Measurements from ENCODE around the gene HIF1AN.

Gene HIF1AN

GRCh38 chr10:100510533-100511308, 25.0 kb upstream of the HIF1AN start:
- peak; percentile 72 to 92 for DNase-seq (ENCODE audit: low read depth in 1 of 2, low spot score in 1 of 2)
- Histone ChIP-seq H3K27me3 (ENCODE audit: insufficient read depth, poor library complexity, severe bottlenecking) (no peaks in the 10 kb centered on the region), H3K4me3 (replicated peaks; ENCODE audit: insufficient read depth, low read length) (no peak overlapping the region), H3K27ac (replicated peaks) (peak overlapping the region; percentile 83)
- TF ChIP-seq REST (IDR thresholded peaks at IDR 0.05; ENCODE audit: insufficient replicate concordance, low read depth) = no peak
- TF ChIP-seq, protein P1, sequence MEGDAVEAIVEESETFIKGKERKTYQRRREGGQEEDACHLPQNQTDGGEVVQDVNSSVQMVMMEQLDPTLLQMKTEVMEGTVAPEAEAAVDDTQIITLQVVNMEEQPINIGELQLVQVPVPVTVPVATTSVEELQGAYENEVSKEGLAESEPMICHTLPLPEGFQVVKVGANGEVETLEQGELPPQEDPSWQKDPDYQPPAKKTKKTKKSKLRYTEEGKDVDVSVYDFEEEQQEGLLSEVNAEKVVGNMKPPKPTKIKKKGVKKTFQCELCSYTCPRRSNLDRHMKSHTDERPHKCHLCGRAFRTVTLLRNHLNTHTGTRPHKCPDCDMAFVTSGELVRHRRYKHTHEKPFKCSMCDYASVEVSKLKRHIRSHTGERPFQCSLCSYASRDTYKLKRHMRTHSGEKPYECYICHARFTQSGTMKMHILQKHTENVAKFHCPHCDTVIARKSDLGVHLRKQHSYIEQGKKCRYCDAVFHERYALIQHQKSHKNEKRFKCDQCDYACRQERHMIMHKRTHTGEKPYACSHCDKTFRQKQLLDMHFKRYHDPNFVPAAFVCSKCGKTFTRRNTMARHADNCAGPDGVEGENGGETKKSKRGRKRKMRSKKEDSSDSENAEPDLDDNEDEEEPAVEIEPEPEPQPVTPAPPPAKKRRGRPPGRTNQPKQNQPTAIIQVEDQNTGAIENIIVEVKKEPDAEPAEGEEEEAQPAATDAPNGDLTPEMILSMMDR (IDR thresholded peaks at IDR 0.05; ENCODE audit: insufficient read depth, low read length) = no peak
- no peak for TF ChIP-seq SPI1 (IDR thresholded peaks at IDR 0.05; ENCODE audit: borderline replicate concordance, low read depth)
- no peak for TF ChIP-seq GABPA (IDR thresholded peaks at IDR 0.05; ENCODE audit: low read depth)
- peak; percentile 83 for TF ChIP-seq POLR2AphosphoS5 (IDR thresholded peaks at IDR 0.05; ENCODE audit: low read depth)

GRCh38 chr10:100515612-100516011, 20.1 kb upstream of the HIF1AN start:
- TF ChIP-seq POLR2AphosphoS5 (IDR thresholded peaks at IDR 0.05; ENCODE audit: low read depth) = no peak
- TF ChIP-seq GABPA (IDR thresholded peaks at IDR 0.05; ENCODE audit: low read depth) = no peak
- TF ChIP-seq REST (IDR thresholded peaks at IDR 0.05; ENCODE audit: insufficient replicate concordance, low read depth) = no peak
- no peak for TF ChIP-seq SPI1 (IDR thresholded peaks at IDR 0.05; ENCODE audit: borderline replicate concordance, low read depth)
- Histone ChIP-seq H3K4me3 (replicated peaks; ENCODE audit: insufficient read depth, low read length) (no peak overlapping the region), H3K27me3 (ENCODE audit: insufficient read depth, poor library complexity, severe bottlenecking) (no peaks in the 10 kb centered on the region), H3K27ac (replicated peaks) (no peak overlapping the region)
- no peak for DNase-seq (ENCODE audit: low read depth in 1 of 2, low spot score in 1 of 2)

GRCh38 chr10:100516847-100517246, 18.9 kb upstream of the HIF1AN start:
- TF ChIP-seq, protein P1 (IDR thresholded peaks at IDR 0.05; ENCODE audit: insufficient read depth, low read length) = no peak
- TF ChIP-seq POLR2AphosphoS5 (IDR thresholded peaks at IDR 0.05; ENCODE audit: low read depth) = no peak
- TF ChIP-seq REST (IDR thresholded peaks at IDR 0.05; ENCODE audit: insufficient replicate concordance, low read depth) = no peak
- TF ChIP-seq GABPA (IDR thresholded peaks at IDR 0.05; ENCODE audit: low read depth) = no peak
- no peak for TF ChIP-seq SPI1 (IDR thresholded peaks at IDR 0.05; ENCODE audit: borderline replicate concordance, low read depth)
- DNase-seq (ENCODE audit: low read depth in 1 of 2, low spot score in 1 of 2) = no peak
- Histone ChIP-seq H3K27ac (replicated peaks) (no peak overlapping the region), H3K27me3 (ENCODE audit: insufficient read depth, poor library complexity, severe bottlenecking) (no peaks in the 10 kb centered on the region), H3K4me3 (replicated peaks; ENCODE audit: insufficient read depth, low read length) (no peak overlapping the region)

All from HL-60 (cell line).